ENCODE data around the gene TNFRSF12A.

TNFRSF12A gene

DNA sequence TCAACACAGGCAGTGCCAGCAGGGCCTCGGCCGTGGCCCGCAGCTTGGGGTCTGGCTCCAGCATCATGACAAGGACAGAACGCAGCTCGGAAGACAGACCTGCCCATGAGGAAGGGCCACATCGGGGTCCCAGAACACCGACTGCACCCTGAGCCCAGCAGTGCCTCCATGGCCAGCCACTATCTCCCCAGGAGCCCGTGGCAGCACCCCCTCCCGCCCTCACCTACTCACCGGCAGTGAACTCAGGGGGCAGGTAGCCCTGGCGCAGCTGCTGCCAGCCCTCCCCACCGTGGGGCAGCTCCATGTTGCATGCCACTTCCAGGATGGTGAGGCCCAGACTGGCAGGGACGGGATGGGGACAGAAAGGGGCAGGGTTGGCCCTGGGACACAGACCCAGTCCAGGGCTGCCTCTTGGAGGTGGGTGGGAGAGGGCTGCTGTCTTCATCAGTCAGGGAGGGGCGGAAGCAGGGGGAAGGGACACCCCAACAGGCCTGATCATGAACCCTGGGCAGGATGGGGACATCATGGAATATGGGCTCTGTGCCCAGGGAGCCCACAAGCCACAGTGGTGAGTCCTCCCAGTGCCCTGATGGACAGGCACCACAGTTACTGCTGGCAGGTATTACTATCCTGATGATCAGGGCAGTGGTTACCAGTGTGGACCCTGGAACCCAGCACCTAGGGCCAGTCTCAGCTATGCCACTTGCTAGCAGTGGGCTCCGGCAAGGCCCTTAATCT, 45.7 kb upstream of the TNFRSF12A start:
- H3K4me1 ChIP-seq (ENCODE audit: low read length), result peaks cover 10% of the 10 kb centered on the region; the same call in 1 of the 2 replicates
- no peaks in the 10 kb centered on the region for H3K27me3 ChIP-seq (ENCODE audit: low read depth, low read length)
- H2AFZ ChIP-seq (ENCODE audit: low read depth, low read length), result no peak overlapping the region
- TF ChIP-seq EZH2phosphoT487 (IDR thresholded peaks at IDR 0.05; ENCODE audit: low read depth), result no peak
- TF ChIP-seq, protein P1, sequence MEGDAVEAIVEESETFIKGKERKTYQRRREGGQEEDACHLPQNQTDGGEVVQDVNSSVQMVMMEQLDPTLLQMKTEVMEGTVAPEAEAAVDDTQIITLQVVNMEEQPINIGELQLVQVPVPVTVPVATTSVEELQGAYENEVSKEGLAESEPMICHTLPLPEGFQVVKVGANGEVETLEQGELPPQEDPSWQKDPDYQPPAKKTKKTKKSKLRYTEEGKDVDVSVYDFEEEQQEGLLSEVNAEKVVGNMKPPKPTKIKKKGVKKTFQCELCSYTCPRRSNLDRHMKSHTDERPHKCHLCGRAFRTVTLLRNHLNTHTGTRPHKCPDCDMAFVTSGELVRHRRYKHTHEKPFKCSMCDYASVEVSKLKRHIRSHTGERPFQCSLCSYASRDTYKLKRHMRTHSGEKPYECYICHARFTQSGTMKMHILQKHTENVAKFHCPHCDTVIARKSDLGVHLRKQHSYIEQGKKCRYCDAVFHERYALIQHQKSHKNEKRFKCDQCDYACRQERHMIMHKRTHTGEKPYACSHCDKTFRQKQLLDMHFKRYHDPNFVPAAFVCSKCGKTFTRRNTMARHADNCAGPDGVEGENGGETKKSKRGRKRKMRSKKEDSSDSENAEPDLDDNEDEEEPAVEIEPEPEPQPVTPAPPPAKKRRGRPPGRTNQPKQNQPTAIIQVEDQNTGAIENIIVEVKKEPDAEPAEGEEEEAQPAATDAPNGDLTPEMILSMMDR (IDR thresholded peaks at IDR 0.05; ENCODE audit: low read depth, low read length), result no peak
- H3K9me3 ChIP-seq (ENCODE audit: insufficient read depth, low read length), result no peaks in the 10 kb centered on the region
- no peak overlapping the region for H3K4me3 ChIP-seq (ENCODE audit: low read length)
- no peak overlapping the region for H3K27ac ChIP-seq (ENCODE audit: low read length)
- H3K36me3 ChIP-seq (replicated peaks; ENCODE audit: low read depth, low read length), result peaks cover 47% of the 10 kb centered on the region
- peaks cover 29% of the 10 kb centered on the region for H4K20me1 ChIP-seq (ENCODE audit: insufficient read depth, low read length)
- H3K79me2 ChIP-seq (ENCODE audit: low read length), result peaks cover 47% of the 10 kb centered on the region
- no peak overlapping the region for H3K9ac ChIP-seq (ENCODE audit: low read length)
- H3K4me2 ChIP-seq (ENCODE audit: low read length), result no peak overlapping the region

DNA sequence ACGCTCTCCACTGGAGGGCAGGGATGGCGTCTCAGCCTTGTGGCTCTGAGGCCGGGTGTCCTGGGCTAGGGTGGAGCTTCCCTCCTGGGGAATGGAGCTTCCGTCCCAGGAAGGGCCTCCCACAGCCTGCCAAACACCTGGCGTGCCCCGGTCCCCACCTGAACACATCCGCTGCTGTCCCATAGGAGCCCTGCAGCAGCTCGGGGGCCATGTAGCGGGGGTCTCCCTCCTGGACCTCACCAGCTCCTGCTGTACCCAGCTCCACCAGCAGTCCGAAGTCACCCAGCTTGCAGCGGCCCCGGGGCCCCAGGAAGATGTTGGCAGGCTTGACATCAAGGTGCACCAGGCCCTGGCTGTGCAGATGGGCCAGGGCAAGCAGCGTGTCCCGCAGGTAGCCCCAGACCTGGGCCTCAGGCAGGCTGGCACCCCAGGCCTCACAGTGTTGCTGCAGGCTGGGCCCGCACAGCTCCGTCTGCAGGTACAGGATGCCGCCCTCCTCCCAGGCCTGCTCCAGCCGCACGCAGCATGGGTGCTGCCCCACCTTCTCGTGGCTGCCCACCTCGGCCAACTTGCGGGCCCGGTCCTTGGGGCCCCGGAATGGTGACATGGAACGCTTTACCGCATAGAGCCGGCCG, 44.9 kb upstream of the TNFRSF12A start:
- Histone ChIP-seq H3K4me2 (ENCODE audit: low read length) (no peak overlapping the region), H3K4me1 (ENCODE audit: low read length) (peaks cover 10% of the 10 kb centered on the region; the same call in 1 of the 2 replicates), H3K4me3 (ENCODE audit: low read length) (no peak overlapping the region), H2AFZ (ENCODE audit: low read depth, low read length) (no peak overlapping the region), H3K9ac (ENCODE audit: low read length) (no peak overlapping the region), H3K9me3 (ENCODE audit: insufficient read depth, low read length) (no peaks in the 10 kb centered on the region), H3K27me3 (ENCODE audit: low read depth, low read length) (no peaks in the 10 kb centered on the region), H4K20me1 (ENCODE audit: insufficient read depth, low read length) (peaks cover 27% of the 10 kb centered on the region), H3K36me3 (replicated peaks; ENCODE audit: low read depth, low read length) (peaks cover 47% of the 10 kb centered on the region), H3K27ac (ENCODE audit: low read length) (no peak overlapping the region), H3K79me2 (ENCODE audit: low read length) (peaks cover 47% of the 10 kb centered on the region)
- TF ChIP-seq, protein P1 (IDR thresholded peaks at IDR 0.05; ENCODE audit: low read depth, low read length), result no peak
- no peak for TF ChIP-seq EZH2phosphoT487 (IDR thresholded peaks at IDR 0.05; ENCODE audit: low read depth)

- H3K79me2 ChIP-seq (ENCODE audit: low read length), result peaks cover 37% of the 10 kb centered on the region
- H3K36me3 ChIP-seq (replicated peaks; ENCODE audit: low read depth, low read length), result peaks cover 47% of the 10 kb centered on the region
- no peak overlapping the region for H3K9ac ChIP-seq (ENCODE audit: low read length)
- no peaks in the 10 kb centered on the region for H3K9me3 ChIP-seq (ENCODE audit: insufficient read depth, low read length)
- no peak overlapping the region for H3K4me3 ChIP-seq (ENCODE audit: low read length)
- peaks cover 4% of the 10 kb centered on the region; the same call in 1 of the 2 replicates for H3K4me1 ChIP-seq (ENCODE audit: low read length)
- no peak overlapping the region for H2AFZ ChIP-seq (ENCODE audit: low read depth, low read length)
- H3K27ac ChIP-seq (ENCODE audit: low read length), result no peak overlapping the region
- no peak overlapping the region for H3K4me2 ChIP-seq (ENCODE audit: low read length)
- no peaks in the 10 kb centered on the region for H3K27me3 ChIP-seq (ENCODE audit: low read depth, low read length)
- peaks cover 18% of the 10 kb centered on the region for H4K20me1 ChIP-seq (ENCODE audit: insufficient read depth, low read length)
- TF ChIP-seq EZH2phosphoT487 (IDR thresholded peaks at IDR 0.05; ENCODE audit: low read depth), result no peak
- TF ChIP-seq, protein P1 (IDR thresholded peaks at IDR 0.05; ENCODE audit: low read depth, low read length), result no peak
Observed at GRCh38 chr16:2976201-2976600, 44.0 kb upstream of the TNFRSF12A start.

DNA sequence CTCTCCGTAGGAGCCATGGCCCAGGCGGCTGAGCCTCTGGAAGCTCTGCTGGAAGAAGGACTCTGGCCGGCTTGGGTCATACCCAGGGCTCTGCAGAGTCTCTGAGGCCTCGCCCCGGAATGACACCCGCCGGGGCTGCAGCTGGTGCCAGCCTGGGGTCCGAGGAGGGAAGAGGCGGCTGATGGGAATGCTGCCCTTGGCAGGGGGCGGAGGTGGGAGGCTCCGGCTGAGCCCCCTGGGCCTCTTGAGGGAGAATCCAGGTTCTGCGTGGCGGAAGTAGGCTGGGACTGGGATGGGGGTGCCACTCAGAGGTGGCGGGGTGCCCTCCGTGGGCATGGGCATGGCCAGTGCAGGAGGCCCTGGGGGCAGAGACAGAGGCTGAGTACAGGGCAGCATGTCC, 43.5 kb upstream of the TNFRSF12A start:
- peaks cover 13% of the 10 kb centered on the region for H4K20me1 ChIP-seq (ENCODE audit: insufficient read depth, low read length)
- peaks cover 4% of the 10 kb centered on the region; the same call in 1 of the 2 replicates for H3K4me1 ChIP-seq (ENCODE audit: low read length)
- H3K4me3 ChIP-seq (ENCODE audit: low read length), result no peak overlapping the region
- TF ChIP-seq, protein P1 (IDR thresholded peaks at IDR 0.05; ENCODE audit: low read depth, low read length), result no peak
- TF ChIP-seq EZH2phosphoT487 (IDR thresholded peaks at IDR 0.05; ENCODE audit: low read depth), result no peak
- H2AFZ ChIP-seq (ENCODE audit: low read depth, low read length), result no peak overlapping the region
- H3K9ac ChIP-seq (ENCODE audit: low read length), result no peak overlapping the region
- peaks cover 33% of the 10 kb centered on the region for H3K79me2 ChIP-seq (ENCODE audit: low read length)
- peaks cover 47% of the 10 kb centered on the region for H3K36me3 ChIP-seq (replicated peaks; ENCODE audit: low read depth, low read length)
- no peak overlapping the region for H3K4me2 ChIP-seq (ENCODE audit: low read length)
- no peaks in the 10 kb centered on the region for H3K27me3 ChIP-seq (ENCODE audit: low read depth, low read length)
- H3K27ac ChIP-seq (ENCODE audit: low read length), result no peak overlapping the region
- H3K9me3 ChIP-seq (ENCODE audit: insufficient read depth, low read length), result no peaks in the 10 kb centered on the region
